Stimulated activated CD8-positive, alpha-beta memory T cell treated with anti-CD3 and anti-CD28 coated beads, Interleukin-2, amount 100 ng/mL, for 48 hours (primary cell): ENCODE measurements around the gene ATG4C.
"Not testable (repeated sequence)": the region's sequence is repeated elsewhere in the genome, so short reads cannot be mapped to it uniquely, and the experiment has no call there.

Experiments used
- DNase-seq, 2 donors: peaks; one replicate each; pipeline ENCODE4 v3.0.0-alpha.2; 2020; ENCODE audit warnings: low read depth in 2 of 2

Gene ATG4C, protein sequence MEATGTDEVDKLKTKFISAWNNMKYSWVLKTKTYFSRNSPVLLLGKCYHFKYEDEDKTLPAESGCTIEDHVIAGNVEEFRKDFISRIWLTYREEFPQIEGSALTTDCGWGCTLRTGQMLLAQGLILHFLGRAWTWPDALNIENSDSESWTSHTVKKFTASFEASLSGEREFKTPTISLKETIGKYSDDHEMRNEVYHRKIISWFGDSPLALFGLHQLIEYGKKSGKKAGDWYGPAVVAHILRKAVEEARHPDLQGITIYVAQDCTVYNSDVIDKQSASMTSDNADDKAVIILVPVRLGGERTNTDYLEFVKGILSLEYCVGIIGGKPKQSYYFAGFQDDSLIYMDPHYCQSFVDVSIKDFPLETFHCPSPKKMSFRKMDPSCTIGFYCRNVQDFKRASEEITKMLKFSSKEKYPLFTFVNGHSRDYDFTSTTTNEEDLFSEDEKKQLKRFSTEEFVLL

DNA sequence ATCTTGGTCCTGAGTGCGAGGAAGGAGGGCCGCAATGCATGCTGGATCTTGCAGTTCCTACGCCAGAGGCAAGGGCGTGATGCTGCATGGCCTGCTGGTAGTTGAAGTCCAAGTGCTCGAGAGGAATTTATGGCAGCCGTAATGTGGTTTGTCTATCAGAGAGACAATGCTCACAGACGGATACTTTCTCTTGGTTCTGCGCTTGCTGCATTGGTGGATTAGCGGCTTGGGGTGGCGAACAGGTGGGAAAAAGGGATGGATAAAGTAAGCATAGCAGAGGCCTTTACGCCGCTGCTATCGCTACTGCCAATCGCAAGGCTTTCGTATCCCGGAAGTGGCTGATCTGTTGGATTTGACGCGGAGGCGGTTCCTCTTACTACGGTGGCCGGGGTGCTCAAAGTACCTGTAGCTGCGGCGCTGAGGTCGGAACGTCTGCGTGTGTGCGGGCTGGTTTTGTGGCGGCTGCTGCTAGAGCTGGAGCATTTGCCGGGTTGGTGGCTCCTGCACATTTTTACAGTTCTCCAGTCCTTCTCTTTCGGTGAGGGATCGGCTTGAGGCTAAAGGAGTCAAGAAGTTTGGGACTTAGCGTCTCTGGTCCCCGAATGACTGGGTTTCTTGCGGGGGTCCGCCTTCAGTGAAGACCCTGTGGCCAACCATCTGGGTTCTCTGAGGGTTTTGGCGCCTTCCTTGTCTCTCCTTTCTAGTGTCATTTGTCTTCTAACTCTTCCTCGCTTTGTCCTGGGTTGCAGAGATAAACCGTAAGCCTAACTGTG is at the start of gene ATG4C:
Gene ATG4C, plus strand, starts transcription at position 397 of the 773 bp plus-strand sequence. CDS start 19,655 bp downstream, outside the sequence.
- peak; percentile 74 to 82 for DNase-seq

DNA sequence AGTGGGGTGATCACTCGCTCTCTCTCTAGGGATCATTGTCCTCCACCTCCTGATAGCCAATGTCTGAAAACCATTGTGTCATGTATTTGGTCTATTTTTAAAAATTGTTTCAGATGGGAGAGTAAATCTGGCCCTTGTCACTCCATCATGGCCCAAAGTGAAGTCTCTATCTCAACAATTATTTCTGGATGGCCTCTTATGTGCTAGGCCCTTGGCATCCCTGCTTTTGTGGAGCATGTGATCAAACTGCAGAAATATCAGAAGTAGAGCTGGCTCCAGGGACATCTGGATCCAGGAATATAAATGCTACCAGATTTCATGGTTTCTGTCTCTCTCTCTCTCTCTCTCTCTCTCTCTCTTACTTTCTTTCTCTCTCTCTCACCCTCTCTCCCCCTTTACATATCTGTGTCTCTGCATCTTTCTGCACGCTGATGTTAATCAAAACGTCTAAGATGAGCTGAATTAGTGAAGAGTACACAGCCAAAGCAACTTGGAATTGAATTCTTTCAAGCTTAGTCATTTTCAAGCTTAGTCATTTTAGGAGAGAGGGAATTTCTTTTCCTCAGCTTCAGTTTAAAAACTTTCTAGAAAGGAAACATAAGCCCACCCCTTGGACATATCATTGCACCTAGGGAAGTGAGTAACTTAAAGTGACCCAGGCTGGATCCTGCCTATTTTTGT is 48.3 kb upstream of the ATG4C start:
- no peak for DNase-seq

DNA sequence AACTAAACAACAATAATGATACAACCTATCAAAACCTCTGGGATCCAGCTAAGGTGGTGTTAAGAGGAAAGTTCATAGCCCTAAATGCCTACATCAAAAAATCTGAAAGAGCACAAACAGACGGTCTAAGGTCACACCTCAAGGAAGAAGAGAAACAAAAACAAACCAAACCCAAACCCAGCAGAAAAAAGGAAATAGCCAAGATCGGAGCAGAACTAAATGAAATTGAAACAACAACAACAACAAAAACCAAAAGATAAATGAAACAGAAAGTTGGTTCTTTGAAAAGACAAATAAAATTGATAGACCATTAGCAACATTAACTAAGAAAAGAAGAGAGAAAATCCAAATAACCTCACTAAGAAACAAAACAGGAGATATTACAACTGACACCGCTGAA is 43.2 kb upstream of the ATG4C start:
- DNase-seq: not testable (repeated sequence)

DNA sequence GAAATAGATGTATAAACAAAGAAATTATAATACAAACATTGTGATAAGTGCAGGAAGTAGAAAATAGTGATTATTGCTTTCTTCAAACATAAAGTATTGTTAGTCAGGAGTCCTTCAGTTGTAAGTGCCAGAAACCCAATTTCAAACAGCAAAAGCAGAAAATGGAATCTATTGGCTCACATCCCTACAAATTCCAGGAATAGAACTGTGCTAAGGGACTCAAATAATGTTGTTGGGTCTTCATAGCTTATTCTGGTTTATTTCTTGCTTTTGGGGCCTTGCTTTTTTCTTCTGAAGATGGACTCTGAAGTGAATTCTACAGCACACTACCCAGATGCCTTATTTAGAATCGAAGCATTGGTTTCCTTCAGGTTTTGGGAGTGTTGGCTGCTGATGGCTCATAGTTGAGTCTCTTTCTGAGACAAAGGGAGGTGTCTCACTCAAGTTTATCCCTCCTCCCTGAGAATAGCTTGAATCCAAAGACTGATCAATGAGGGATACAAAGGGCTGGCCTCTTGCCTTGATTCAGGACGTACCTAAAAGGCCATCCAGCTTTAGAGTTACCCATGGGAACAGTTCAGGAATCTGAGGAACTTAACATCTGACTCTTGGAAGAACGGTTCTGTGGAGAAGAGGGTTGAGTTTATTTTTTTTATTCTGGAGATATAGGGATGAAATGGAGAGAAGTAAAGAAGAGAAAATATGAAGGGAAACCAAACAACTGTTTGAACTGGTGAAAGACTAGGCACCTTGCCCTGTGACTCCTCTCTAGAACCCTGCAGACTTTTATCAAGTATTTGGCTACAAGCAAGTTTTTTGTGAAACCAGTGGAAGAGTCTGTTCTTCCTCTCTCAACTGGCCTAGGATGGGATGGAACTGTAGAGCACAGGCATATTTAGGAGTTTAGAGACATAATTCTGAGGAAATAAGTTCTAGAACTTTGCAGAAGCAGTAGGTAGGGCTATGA is 39.0 kb upstream of the ATG4C start:
- DNase-seq: no peak

DNA sequence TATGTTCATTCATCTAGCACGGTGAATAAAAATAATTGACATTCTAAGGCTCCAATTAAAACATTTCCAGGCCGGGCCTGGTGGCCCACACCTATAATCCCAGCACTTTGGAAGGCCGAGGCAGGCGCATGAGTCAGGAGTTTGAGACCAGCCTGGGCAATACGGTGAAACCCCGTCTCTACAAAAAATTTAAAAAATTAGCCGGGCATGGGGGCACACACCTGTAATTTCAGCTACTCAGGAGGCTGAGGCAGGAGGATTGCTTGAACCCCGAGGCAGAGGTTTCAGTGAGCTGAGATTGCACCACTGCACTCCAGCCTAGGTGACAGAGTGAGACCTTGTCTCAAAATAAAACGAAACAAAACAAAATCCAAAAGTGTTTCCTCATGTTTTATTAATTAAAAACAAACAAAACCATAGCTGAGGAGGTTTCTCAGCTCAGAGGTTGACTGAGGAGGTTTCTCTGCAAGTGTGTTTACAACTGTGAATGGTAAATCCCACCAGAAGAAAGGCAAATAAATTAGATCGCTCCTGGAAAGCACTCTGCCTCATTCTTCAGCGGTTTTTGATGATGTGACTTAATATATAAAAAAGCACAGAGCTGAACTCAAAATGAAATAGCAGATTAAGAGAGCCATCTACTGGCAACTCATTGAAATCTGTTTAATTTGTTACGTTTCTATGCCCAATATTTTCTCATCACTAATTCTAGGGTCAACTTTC is 37.7 kb upstream of the ATG4C start:
- no peak for DNase-seq

DNA sequence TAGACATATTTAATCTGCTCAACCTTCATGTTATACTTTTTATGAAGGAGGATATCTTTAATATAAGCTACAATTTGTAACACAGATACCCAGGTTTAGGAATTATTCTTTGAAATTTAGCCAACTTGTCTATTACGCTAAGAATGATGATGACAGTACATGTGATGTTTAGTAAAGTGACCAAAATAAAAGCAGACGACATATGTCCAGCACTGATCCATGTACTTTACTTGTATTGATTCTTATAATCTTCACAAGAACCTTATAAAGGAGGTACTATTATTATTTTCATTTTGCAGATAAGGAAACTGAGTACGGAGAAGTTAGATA is 37.2 kb upstream of the ATG4C start:
- DNase-seq: no peak

DNA sequence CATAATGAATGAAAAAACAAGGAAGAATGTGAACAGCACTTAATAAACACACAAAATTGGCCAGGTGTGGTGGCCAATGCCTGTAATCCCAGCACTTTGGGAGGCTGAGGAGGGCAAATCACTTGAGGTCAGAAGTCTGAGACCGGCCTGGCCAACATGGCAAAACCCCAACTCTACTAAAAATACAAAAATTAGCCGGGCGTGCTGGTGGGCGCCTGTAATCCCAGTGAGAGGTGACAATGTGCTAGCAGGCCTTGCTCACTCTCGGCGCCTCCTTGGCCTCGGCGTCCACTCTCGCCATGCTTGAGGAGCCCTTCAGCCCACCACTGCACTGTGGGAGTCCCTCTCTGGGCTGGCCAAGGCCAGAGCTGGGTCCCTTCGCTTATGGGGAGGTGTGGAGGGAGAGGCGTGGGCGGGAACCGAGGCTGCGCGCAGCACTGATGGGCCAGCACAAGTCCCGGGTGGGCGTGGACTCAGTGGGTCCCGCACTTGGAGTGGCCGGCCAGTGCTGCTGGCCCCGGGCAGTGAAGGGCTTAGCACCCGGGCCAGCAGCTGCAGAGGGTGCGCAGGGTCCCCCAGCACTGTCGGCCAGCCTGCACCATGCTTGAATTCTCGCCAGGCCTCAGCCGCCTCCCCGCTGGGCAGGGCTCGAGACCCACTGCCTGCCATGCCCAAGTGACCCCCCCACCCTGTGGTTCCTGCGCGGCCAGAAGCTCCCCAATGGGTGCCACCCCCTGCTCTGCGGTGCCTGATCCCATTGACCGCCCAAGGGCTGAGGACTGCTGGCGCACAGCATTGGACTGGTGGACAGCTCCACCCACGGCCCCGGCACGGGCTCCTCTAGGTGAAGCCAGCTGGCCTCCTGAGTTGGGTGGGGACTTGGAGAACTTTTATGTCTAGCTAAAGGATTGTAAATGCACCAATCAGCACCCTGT is 30.6 kb upstream of the ATG4C start:
- DNase-seq: no peak

DNA sequence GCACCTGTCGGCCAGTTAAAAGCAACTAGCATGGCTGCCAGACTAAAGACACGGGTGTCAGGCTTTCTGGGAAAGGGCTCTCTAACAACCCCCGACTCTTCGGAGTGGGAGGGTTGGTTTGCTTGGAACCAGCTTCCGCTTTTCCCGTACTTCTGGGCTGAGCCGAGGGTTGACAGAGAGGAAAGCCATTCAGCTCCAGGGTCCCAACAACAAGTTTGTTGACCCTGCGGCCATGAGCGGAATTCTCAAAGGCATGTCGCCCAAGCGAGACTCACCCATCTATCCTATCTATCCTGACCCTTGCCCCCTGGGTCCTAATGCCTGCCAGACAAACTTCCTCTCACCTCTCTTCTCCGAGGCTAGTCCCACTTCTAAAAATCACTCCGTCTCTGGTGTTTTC is 29.0 kb upstream of the ATG4C start:
- DNase-seq: not testable (repeated sequence)

DNA sequence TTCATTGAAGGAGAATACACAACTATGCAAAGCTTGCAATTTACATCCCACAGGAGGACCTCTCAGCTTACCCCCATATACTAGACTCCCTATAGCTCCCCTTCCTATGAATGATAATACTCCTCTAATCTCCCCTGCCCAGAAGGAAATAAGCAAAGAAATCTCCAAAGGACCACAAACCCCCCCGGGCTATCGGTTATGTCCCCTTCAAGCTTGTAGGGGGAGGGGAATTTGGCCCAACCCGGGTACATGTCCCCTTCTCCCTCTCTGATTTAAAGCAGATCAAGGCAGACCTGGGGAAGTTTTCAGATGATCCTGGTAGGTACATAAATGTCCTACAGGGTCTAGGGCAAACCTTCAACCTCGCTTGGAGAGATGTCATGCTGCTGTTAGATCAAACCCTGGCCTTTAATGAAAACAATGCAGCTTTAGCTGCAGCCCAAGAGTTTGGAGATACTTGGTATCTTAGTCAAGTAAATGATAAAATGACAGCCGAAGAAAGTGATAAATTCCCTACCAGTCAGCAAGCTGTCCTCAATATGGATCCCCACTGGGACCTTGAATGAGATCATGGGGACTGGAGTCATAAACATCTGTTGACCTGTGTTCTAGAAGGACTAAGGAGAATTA is 27.6 kb upstream of the ATG4C start:
- DNase-seq: not testable (repeated sequence)

DNA sequence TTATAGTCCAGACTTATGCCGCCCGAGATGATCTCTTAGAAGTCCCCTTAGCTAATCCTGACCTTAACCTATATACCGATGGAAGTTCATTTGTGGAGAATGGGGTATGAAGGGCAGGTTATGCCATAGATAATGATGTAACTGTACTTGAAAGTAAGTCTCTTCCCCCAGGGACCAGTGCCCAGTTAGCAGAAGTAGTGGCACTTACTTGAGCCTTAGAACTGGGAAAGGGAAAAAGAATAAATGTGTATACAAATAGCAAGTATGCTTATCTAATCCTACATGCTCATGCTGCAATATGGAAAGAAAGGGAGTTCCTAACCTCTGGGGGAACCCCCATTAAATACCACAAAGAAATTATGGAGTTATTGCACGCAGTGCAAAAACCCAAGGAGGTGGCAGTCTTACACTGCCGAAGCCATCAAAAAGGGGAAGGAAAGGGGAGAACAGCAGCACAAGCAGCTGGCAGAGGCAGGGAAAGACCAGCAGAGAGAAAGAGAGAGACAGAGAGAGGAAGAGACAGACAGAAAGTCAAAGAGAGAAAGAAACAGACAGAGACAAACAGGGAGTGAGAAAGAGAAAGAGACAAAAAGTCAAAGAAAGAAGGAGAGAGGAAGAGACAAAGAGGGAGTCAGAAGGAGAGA is 24.6 kb upstream of the ATG4C start:
- DNase-seq: not testable (repeated sequence)

DNA sequence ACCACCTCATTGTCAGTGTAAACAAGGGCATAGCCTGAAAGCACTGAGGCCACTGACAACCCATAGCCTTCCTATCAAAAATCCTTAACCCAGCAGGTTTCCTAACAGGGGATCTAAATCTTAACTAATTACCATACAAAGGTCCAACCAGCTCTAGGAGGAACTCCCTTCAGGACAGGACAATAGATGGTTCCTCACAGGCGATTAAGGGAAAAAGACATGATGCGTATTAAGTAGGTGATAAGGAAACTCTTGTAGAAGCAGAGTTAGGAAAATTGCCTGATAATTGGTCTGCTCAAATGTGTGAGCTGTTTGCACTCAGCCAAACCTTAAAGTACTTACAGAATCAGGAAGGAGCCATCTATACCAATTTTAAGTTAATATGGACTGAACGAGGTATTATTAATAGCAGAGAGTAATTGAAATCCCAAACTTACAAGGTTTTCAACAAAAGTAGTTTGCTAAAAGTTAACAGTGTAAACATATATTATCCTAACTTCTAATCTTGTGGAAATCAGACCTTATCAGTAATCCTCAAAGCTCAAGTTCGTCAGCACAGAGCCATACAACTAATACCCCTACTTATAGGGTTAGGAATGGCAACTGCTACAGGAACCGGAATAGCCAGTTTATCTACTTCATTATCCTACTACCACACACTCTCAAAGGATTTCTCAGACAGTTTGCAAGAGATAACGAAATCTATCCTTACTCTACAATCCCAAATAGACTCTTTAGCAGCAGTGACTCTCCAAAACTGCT is 23.7 kb upstream of the ATG4C start:
- not testable (repeated sequence) for DNase-seq

DNA sequence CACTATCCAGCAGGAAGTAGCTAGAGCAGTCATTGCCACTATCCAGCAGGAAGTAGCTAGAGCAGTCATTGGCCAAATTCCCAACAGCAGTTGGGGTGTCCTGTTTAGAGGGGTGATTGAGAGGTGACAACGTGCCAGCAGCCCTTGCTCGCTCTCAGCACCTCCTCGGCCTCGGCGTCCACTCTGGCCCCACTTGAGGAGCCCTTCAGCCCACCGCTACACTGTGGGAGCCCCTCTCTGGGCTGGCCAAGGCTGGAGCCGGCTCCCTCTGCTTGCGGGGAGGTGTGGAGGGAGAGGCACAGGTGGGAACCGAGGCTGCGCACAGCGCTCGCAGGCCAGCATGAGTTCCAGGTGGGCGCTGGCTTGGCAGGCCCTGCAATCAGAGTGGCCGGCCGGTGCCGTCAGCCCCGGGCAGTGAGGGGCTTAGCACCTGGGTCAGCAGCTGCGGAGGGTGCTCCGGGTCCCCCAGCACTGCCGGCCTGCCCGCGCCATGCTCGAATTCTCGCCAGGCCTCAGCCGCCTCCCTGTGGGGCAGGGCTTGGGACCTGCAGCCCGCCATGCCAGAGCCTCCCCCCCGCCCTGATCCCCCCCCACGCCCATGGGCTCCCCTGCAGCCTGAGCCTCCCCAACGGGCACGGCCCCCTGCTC is 22.6 kb upstream of the ATG4C start:
- not testable (repeated sequence) for DNase-seq

DNA sequence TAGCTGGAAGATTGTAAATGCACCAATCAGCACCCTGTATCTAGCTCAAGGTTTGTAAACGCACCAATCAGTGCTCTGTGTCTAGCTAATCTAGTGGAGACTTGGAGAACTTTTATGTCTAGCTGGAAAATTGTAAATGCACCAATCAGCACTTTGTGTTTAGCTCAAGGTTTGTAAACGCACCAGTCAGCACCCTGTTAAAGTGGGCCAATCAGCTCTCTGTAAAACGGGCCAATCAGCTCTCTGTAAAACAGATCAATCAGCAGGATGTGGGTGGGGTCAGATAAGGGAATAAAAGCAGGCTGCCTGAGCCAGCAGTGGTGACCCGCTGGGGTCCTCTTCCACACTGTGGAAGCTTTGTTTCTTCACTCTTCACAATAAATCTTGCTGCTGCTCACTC is 21.9 kb upstream of the ATG4C start:
- DNase-seq: not testable (repeated sequence)

DNA sequence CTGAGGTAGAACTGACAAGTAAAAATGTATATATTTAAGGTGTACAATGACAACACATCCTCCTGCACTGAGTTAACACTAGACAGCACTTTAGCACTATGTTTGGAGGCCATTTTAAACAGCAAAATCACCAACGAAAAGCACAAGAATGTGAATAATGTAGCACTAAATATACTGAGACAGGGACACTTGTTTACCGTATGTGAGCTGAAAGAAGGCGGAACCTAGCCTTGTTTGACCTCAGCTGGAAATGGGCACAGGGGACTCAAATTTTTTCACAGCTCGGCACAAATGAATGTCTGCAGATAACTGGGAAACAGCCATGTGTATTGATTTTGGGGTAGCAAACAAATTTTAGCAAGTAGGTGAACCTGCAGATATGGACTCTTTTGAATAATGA is 18.0 kb upstream of the ATG4C start:
- no peak for DNase-seq

DNA sequence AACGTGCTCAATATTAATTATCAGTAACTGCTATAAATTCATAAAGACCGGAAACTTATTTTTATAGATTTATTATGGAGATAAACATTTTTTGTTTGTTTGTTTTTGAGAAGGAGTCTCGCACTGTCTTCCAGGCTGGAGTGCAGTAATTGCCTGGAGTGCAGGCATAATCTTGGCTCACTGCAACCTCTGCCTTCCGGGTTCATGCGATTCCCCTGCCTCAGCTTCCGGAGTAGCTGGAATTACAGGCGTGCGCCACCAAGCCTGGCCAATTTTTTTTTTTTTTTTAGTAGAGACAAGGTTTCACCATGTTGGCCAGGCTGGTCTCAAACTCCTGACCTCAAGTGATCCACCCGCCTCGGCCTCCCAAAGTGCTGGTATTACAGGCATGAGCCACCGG is 15.4 kb upstream of the ATG4C start:
- not testable (repeated sequence) for DNase-seq

DNA sequence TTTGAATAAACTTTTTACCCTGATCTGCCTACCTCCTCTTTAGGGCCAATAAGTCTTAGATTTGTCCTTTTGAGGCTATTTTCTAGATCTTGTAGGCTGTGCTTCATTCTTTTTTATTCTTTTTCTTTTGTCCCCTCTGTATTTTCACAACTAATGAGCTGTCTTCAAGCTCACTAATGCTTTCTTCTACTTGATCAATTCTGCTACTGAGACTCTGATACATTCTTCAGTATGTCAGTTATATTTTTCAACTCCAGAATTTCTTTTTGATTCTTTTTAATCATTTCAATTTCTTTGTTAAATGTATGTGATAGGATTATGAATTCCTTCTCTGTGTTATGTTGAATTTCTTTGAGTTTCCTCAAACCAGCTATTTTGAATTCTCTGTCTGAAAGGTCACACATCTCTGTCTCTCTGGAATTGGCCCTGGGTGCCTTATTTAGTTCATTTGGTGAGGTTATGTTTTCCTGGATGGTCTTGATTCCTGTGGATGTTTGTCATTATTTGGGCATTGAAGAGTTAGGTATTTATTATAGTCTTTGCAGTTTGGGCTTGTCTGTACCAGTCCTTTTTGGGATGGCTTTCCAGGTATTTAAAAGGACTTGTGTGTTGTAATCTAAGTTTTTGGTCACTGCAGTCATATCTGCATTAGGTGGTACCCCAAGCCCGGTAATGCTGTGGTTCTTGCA is 11.2 kb upstream of the ATG4C start:
- DNase-seq: no peak

DNA sequence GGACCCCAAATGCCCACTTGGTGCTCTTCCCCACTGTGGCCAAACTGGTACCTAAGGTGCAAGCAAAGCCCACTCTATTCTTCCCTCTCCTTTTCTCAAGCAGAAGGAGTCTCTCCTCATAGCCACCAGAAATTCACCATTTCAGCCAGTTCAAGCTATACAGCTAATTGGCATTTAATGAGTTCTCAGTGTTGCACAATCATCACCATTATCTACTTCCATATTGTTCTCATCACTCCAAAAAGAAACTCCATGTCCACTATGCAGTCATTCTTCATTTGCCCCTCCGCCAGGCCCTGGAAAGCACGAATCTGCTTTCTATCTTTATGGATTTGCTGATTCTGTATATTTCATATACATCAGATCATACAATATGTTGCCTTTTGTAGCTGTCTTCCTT is 9.9 kb upstream of the ATG4C start:
- DNase-seq: no peak
